HCT116 (cell line): ENCODE measurements around the gene GPR39. TPM values are rescaled to one million over a fixed set of nuclear protein-coding genes. Genes with fewer than 3 reads are reported as not detected.

Experiments
- ATAC-seq: fragments of 200-7000 bp; cut with Tn5 transposase; 2 replicates; pipeline ENCODE4 v1.9.1; 2020; ENCODE audit warnings: mild to moderate bottlenecking, moderate library complexity
- BruUV-seq: library from RNA; stranded (reverse); fragments of 400-500 nt; replicated peaks from 2 replicates; lab custom pipeline; 2021; lab: Mats Ljungman, UMichigan
- CTCF ChIA-PET: fragments of 300-600 bp; sonication (Branson Sonifier 250); formaldehyde crosslinking; loops from one replicate; lab custom pipeline; 2021; ENCODE audit warnings: antibody characterized with exemption; lab: Charles Lee
- POLR2A ChIA-PET: fragments of 300-600, 350-600 bp; sonication (Branson Sonifier 250); formaldehyde crosslinking; loops from one replicate; lab custom pipeline; 2021; ENCODE audit warnings: antibody characterized with exemption; lab: Charles Lee
- RAD21 ChIA-PET, 2 experiments: fragments of 300-600 bp; sonication (Branson Sonifier 250); formaldehyde crosslinking; loops; one replicate each; lab custom pipeline; 2023; ENCODE audit warnings: low total read pairs in 2 of 2; ENCODE audit not compliant: uncharacterized antibody in 2 of 2, unreplicated experiment in 2 of 2, low non-redundant PET in 1 of 2; lab: Charles Lee
- DNase-seq: peaks from one replicate; pipeline ENCODE4 v3.0.0-alpha.2; 2010; ENCODE audit warnings: low read depth, low spot score
- H2AFZ ChIP-seq: fragments of 200-600 bp; shearing (Covaris generic), sonication (generic); 2 replicates; pipeline ENCODE4 v1.6.1; 2017; ENCODE audit warnings: low read depth, mixed run types, mixed read lengths, antibody characterized with exemption, low read length; ENCODE audit not compliant: poor library complexity, severe bottlenecking
- H3K27ac ChIP-seq: 2 replicates; pipeline ENCODE4 v1.5.1; 2012; ENCODE audit warnings: low read depth, low read length
- H3K27me3 ChIP-seq: fragments of 200-600 bp; sonication (generic); 2 replicates; pipeline ENCODE4 v1.6.1; 2016; ENCODE audit warnings: mixed run types, low read length, mixed read lengths; ENCODE audit not compliant: insufficient read depth
- H3K36me3 ChIP-seq, 2 experiments: fragments of 200-500 bp in 1 of 2; fragments of 200-600 bp in 1 of 2; sonication (Bioruptor generic) in 1 of 2; sonication (generic) in 1 of 2; 2 replicates each; pipeline versions ENCODE4 v1.5.1 to v1.6.1; 2014 to 2016; ENCODE audit warnings: low read length in 2 of 2, inconsistent platforms in 1 of 2, mixed read lengths in 1 of 2, mixed run types in 1 of 2; ENCODE audit not compliant: insufficient read depth in 2 of 2, control insufficient read depth in 1 of 2
- H3K4me1 ChIP-seq, 2 experiments: fragments of 200-600 bp in 1 of 2; sonication (generic) in 1 of 2; 2 replicates each; pipeline versions ENCODE4 v1.5.1 to v1.6.1; 2012 to 2017; ENCODE audit warnings: low read length in 2 of 2, inconsistent platforms in 1 of 2, mild to moderate bottlenecking in 1 of 2, mixed read lengths in 1 of 2, mixed run types in 1 of 2, moderate library complexity in 1 of 2; ENCODE audit not compliant: insufficient read depth in 2 of 2, control insufficient read depth in 1 of 2
- H3K4me2 ChIP-seq: fragments of 200-600 bp; sonication (generic); 2 replicates; pipeline ENCODE4 v1.6.1; 2017; ENCODE audit warnings: mixed run types, low read length, mixed read lengths
- H3K4me3 ChIP-seq, 2 experiments: fragments of 200-600 bp in 1 of 2; sonication (generic) in 1 of 2; replicated peaks in 1 of 2; 2 replicates each; pipeline ENCODE4 v1.5.1; 2011 to 2016; ENCODE audit warnings: low read length in 2 of 2, control low read depth in 1 of 2, low read depth in 1 of 2, mild to moderate bottlenecking in 1 of 2, mixed read lengths in 1 of 2, mixed run types in 1 of 2
- H3K79me2 ChIP-seq: fragments of 200-600 bp; sonication (generic); 2 replicates; pipeline ENCODE4 v1.6.1; 2017; ENCODE audit warnings: mild to moderate bottlenecking, mixed run types, low read length, moderate library complexity, mixed read lengths; ENCODE audit not compliant: insufficient read depth
- H3K9ac ChIP-seq: fragments of 200-600 bp; sonication (generic); 2 replicates; pipeline ENCODE4 v1.6.1; 2016; ENCODE audit warnings: low read length, mixed read lengths
- H3K9me2 ChIP-seq: fragments of 200-600 bp; sonication (generic), shearing (Covaris generic); 2 replicates; pipeline ENCODE4 v1.6.1; 2017; ENCODE audit warnings: mixed run types, mild to moderate bottlenecking, moderate library complexity; ENCODE audit not compliant: insufficient read depth
- H3K9me3 ChIP-seq, 2 experiments: fragments of 200-500 bp in 1 of 2; fragments of 200-600 bp in 1 of 2; sonication (Bioruptor generic) in 1 of 2; sonication (generic) in 1 of 2; 2 replicates each; pipeline ENCODE4 v1.6.1; 2014 to 2017; ENCODE audit warnings: low read length in 2 of 2, mixed read lengths in 2 of 2, inconsistent platforms in 1 of 2, low read depth in 1 of 2, mild to moderate bottlenecking in 1 of 2, mixed run types in 1 of 2, moderate library complexity in 1 of 2; ENCODE audit not compliant: control insufficient read depth in 1 of 2, insufficient read depth in 1 of 2
- H4K20me1 ChIP-seq: fragments of 200-600 bp; sonication (generic), shearing (Covaris generic); 2 replicates; pipeline ENCODE4 v1.6.1; 2017; ENCODE audit warnings: mixed run types, mild to moderate bottlenecking, moderate library complexity; ENCODE audit not compliant: insufficient read depth
- CBX3 ChIP-seq: IDR thresholded peaks from 2 replicates; pipeline ENCODE4 v1.6.1; 2012; ENCODE audit warnings: low read depth
- CEBPB ChIP-seq: IDR thresholded peaks from 2 replicates; pipeline ENCODE4 v1.6.1; 2012; ENCODE audit warnings: low read depth
- EZH2phosphoT487 ChIP-seq: fragments of 200-600 bp; IDR thresholded peaks from 2 replicates; pipeline ENCODE4 v1.6.1; 2018; ENCODE audit warnings: antibody characterized with exemption, borderline replicate concordance
- FOSL1 ChIP-seq: IDR thresholded peaks from 2 replicates; pipeline ENCODE4 v1.6.1; 2012; ENCODE audit warnings: low read depth
- POLR2A ChIP-seq: IDR thresholded peaks from 2 replicates; pipeline ENCODE4 v1.7.0; 2011; ENCODE audit warnings: borderline replicate concordance; ENCODE audit not compliant: insufficient read depth, insufficient read length; ENCODE audit errors: extremely low read depth
- POLR2AphosphoS5 ChIP-seq: IDR thresholded peaks from 2 replicates; pipeline ENCODE4 v1.6.1; 2011; ENCODE audit warnings: mild to moderate bottlenecking, low read depth, low read length, moderate library complexity
- RAD21 ChIP-seq: IDR thresholded peaks from 2 replicates; pipeline ENCODE4 v1.6.1; 2012; ENCODE audit warnings: low read depth, mild to moderate bottlenecking
- SP1 ChIP-seq: IDR thresholded peaks from 2 replicates; pipeline ENCODE4 v1.6.1; 2012; ENCODE audit warnings: low read depth
- YY1 ChIP-seq: IDR thresholded peaks from 2 replicates; pipeline ENCODE4 v1.6.1; 2011; ENCODE audit warnings: low read length, low read depth, moderate library complexity, mild to moderate bottlenecking; ENCODE audit not compliant: insufficient replicate concordance; ENCODE audit errors: extremely low read depth
- intact Hi-C: fragments of 100-400 bp; cut with micrococcal nuclease; formaldehyde crosslinking; loops from 2 replicates; pipeline ENCODE4 v1.10.0; 2022
- total RNA-seq: library from RNA; stranded (reverse); gene quantifications from one replicate; pipeline ENCODE4 v1.2.1, GENCODE V29; 2021; ENCODE audit not compliant: unreplicated experiment
- TF ChIP-seq, protein P1 (sequence below): IDR thresholded peaks from 2 replicates; pipeline ENCODE4 v1.6.1; 2012
- TF ChIP-seq, protein P2 (sequence below): IDR thresholded peaks from 2 replicates; pipeline ENCODE4 v1.6.1; 2012
- TF ChIP-seq, protein P3 (sequence below): IDR thresholded peaks from 2 replicates; pipeline ENCODE4 v1.6.1; 2012; ENCODE audit warnings: low read depth

The GPR39 gene
- total RNA-seq, 1 experiment from 2014 or later: 5.1 TPM

- no peaks in the 10 kb centered on the region; the same call in 1 of the 2 replicates for H3K27me3 ChIP-seq
- no peak overlapping the region for H3K27ac ChIP-seq
- H3K9me3 ChIP-seq: no peaks in the 10 kb centered on the region
- DNase-seq (no peak), ATAC-seq (no peak)
- H2AFZ ChIP-seq: no peak overlapping the region
- no peak overlapping the region for H3K4me2 ChIP-seq
- intact Hi-C loops: no loop called here
- no peak overlapping the region for H3K9ac ChIP-seq
- H3K9me2 ChIP-seq: no peaks in the 10 kb centered on the region
- no peak for TF ChIP-seq YY1
- no peak for TF ChIP-seq CEBPB
- TF ChIP-seq CBX3: no peak
- TF ChIP-seq FOSL1: no peak
- TF ChIP-seq RAD21: no peak
- TF ChIP-seq POLR2A: no peak
- no peak for TF ChIP-seq SP1
- TF ChIP-seq, protein P1, sequence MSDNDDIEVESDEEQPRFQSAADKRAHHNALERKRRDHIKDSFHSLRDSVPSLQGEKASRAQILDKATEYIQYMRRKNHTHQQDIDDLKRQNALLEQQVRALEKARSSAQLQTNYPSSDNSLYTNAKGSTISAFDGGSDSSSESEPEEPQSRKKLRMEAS: no peak
- TF ChIP-seq, protein P2, sequence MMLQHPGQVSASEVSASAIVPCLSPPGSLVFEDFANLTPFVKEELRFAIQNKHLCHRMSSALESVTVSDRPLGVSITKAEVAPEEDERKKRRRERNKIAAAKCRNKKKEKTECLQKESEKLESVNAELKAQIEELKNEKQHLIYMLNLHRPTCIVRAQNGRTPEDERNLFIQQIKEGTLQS: no peak
- TF ChIP-seq POLR2AphosphoS5: no peak
- TF ChIP-seq, protein P3, sequence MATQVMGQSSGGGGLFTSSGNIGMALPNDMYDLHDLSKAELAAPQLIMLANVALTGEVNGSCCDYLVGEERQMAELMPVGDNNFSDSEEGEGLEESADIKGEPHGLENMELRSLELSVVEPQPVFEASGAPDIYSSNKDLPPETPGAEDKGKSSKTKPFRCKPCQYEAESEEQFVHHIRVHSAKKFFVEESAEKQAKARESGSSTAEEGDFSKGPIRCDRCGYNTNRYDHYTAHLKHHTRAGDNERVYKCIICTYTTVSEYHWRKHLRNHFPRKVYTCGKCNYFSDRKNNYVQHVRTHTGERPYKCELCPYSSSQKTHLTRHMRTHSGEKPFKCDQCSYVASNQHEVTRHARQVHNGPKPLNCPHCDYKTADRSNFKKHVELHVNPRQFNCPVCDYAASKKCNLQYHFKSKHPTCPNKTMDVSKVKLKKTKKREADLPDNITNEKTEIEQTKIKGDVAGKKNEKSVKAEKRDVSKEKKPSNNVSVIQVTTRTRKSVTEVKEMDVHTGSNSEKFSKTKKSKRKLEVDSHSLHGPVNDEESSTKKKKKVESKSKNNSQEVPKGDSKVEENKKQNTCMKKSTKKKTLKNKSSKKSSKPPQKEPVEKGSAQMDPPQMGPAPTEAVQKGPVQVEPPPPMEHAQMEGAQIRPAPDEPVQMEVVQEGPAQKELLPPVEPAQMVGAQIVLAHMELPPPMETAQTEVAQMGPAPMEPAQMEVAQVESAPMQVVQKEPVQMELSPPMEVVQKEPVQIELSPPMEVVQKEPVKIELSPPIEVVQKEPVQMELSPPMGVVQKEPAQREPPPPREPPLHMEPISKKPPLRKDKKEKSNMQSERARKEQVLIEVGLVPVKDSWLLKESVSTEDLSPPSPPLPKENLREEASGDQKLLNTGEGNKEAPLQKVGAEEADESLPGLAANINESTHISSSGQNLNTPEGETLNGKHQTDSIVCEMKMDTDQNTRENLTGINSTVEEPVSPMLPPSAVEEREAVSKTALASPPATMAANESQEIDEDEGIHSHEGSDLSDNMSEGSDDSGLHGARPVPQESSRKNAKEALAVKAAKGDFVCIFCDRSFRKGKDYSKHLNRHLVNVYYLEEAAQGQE: no peak
- no peak for TF ChIP-seq EZH2phosphoT487
- ChIA-PET RAD21 (no interaction called here), CTCF (no interaction called here), POLR2A (no interaction called here)
- BruUV-seq: no TSS peak
- no peaks in the 10 kb centered on the region for H3K4me1 ChIP-seq
- H3K4me3 ChIP-seq: no peak overlapping the region
- no peaks in the 10 kb centered on the region for H3K36me3 ChIP-seq
- no peaks in the 10 kb centered on the region for H4K20me1 ChIP-seq
- H3K79me2 ChIP-seq: no peaks in the 10 kb centered on the region
Observed at GRCh38 chr2:132595693-132596092, 179.1 kb downstream of the GPR39 start.
